AG20443 (cell line): ENCODE data around the gene CEACAM18.

Source experiments
- DNase-seq: peaks from one replicate; pipeline ENCODE4 v3.0.0; 2012; ENCODE audit warnings: low spot score, mixed read lengths

CEACAM18 gene

GRCh38 chr19:51531349-51532315 is 53.3 kb downstream of the CEACAM18 start, which contains the start of gene SIGLEC6:
TSS of gene SIGLEC6 (minus strand) at chr19:51531670. CDS start at chr19:51531648, 22 bp downstream.
- DNase-seq, result no peak

- no peak for DNase-seq
Observed at GRCh38 chr19:51535535-51535934, 57.2 kb downstream of the CEACAM18 start.

GRCh38 chr19:51539821-51540366 is 61.6 kb downstream of the CEACAM18 start:
- no peak for DNase-seq
